Measurements from ENCODE around the gene MARVELD1. TPM values are rescaled to one million over a fixed set of nuclear protein-coding genes. Genes with fewer than 3 reads are reported as not detected.
A peak's percentile ranks its signal among the peaks of the same experiment; 100 is the strongest.

The MARVELD1 gene
- total RNA-seq, 2 donors from 2014 or later, result 4.3 to 6.5 TPM

GRCh38 chr10:97762056-97762455 lies 48.5 kb downstream of the MARVELD1 start:
- H3K9me3 ChIP-seq, result no peaks in the 10 kb centered on the region
- H3K27ac ChIP-seq, result peak overlapping the region; percentile 62 to 89 (median 80)
- ATAC-seq (no peak), DNase-seq (no peak)
- no peaks in the 10 kb centered on the region for H3K27me3 ChIP-seq
- 80% methylated on average over 6 to 10 of the region's 10 CpGs for WGBS, 2 donors
- H3K4me1 ChIP-seq, result peaks cover 47% of the 10 kb centered on the region
- H3K36me3 ChIP-seq (replicated peaks in 1 of 2; ENCODE audit: insufficient read depth in 1 of 2, low read depth in 2 of 2), result peaks cover 0 to 3% of the 10 kb centered on the region in 2 donors
- intact Hi-C loops (cut with DNase I), result no loop called here
- H3K4me3 ChIP-seq, result no peak overlapping the region
- TF ChIP-seq CTCF (IDR thresholded peaks at IDR 0.05) (no peak), POLR2A (IDR thresholded peaks at IDR 0.05) (no peak)

- Histone ChIP-seq H3K4me3 (no peak overlapping the region), H3K4me1 (peaks cover 55% of the 10 kb centered on the region), H3K36me3 (replicated peaks in 1 of 2; ENCODE audit: insufficient read depth in 1 of 2, low read depth in 2 of 2) (no peaks in the 10 kb centered on the region), H3K9me3 (no peaks in the 10 kb centered on the region), H3K27me3 (no peaks in the 10 kb centered on the region), H3K27ac (peak overlapping the region; percentile 67 to 89 (median 80))
- TF ChIP-seq POLR2A (IDR thresholded peaks at IDR 0.05) (peak in 1 of 3 donors; percentile 47), CTCF (IDR thresholded peaks at IDR 0.05) (no peak)
- intact Hi-C loops (cut with DNase I), result no loop called here
- ATAC-seq, result peak; percentile 74
- WGBS, 2 donors, result 40 to 56% methylated on average over 1 to 5 of the region's 5 CpGs
- DNase-seq, result peak; percentile 66 to 84 (median 76)
Observed at GRCh38 chr10:97762816-97763215, 49.3 kb downstream of the MARVELD1 start.

- 56 to 78% methylated on average over 2 of the region's 2 CpGs for WGBS, 2 donors
- Histone ChIP-seq H3K9me3 (no peaks in the 10 kb centered on the region), H3K4me3 (no peak overlapping the region), H3K36me3 (replicated peaks in 1 of 2; ENCODE audit: insufficient read depth in 1 of 2, low read depth in 2 of 2) (no peaks in the 10 kb centered on the region), H3K4me1 (peaks cover 61% of the 10 kb centered on the region), H3K27me3 (no peaks in the 10 kb centered on the region), H3K27ac (peak overlapping the region; percentile 67 to 89 (median 80))
- TF ChIP-seq CTCF (IDR thresholded peaks at IDR 0.05) (no peak), POLR2A (IDR thresholded peaks at IDR 0.05) (no peak)
- intact Hi-C loops (cut with DNase I), result no loop called here
- DNase-seq (no peak), ATAC-seq (no peak)
Observed at GRCh38 chr10:97763411-97763810, 49.9 kb downstream of the MARVELD1 start.

- Histone ChIP-seq H3K27me3 (no peaks in the 10 kb centered on the region), H3K4me3 (no peak overlapping the region), H3K4me1 (peaks cover 66% of the 10 kb centered on the region), H3K27ac (peak overlapping the region in 3 of 4 donors; percentile 75 to 89 (median 84)), H3K9me3 (no peaks in the 10 kb centered on the region), H3K36me3 (replicated peaks in 1 of 2; ENCODE audit: insufficient read depth in 1 of 2, low read depth in 2 of 2) (no peaks in the 10 kb centered on the region)
- ATAC-seq (no peak), DNase-seq (no peak)
- WGBS, 2 donors, result 56 to 63% methylated on average over 3 of the region's 3 CpGs
- intact Hi-C loops (cut with DNase I), result no loop called here
- TF ChIP-seq CTCF (IDR thresholded peaks at IDR 0.05), result no peak
- no peak for TF ChIP-seq POLR2A (IDR thresholded peaks at IDR 0.05)
Observed at GRCh38 chr10:97763947-97764346, 50.4 kb downstream of the MARVELD1 start.

- Histone ChIP-seq H3K27me3 (no peaks in the 10 kb centered on the region), H3K36me3 (replicated peaks in 1 of 2; ENCODE audit: insufficient read depth in 1 of 2, low read depth in 2 of 2) (no peaks in the 10 kb centered on the region), H3K27ac (peak overlapping the region; percentile 50 to 89 (median 80)), H3K4me3 (no peak overlapping the region), H3K4me1 (peaks cover 71% of the 10 kb centered on the region), H3K9me3 (no peaks in the 10 kb centered on the region)
- intact Hi-C loops (cut with DNase I), result no loop called here
- TF ChIP-seq CTCF (IDR thresholded peaks at IDR 0.05), result no peak
- TF ChIP-seq POLR2A (IDR thresholded peaks at IDR 0.05), result peak in 1 of 3 donors; percentile 16
- DNase-seq, result peak in 1 of 4 donors; percentile 43
- ATAC-seq, result peak; percentile 10
- 78 to 88% methylated on average over 7 of the region's 7 CpGs for WGBS, 2 donors
Observed at GRCh38 chr10:97764519-97764931, 51.0 kb downstream of the MARVELD1 start.

Data from body of pancreas (tissue), 4 donors.